ENCODE measurements around the gene CREB3L2. TPM values are rescaled to one million over a fixed set of nuclear protein-coding genes. Genes with fewer than 3 reads are reported as not detected.
"Not testable (repeated sequence)": the region's sequence is repeated elsewhere in the genome, so short reads cannot be mapped to it uniquely, and the experiment has no call there.

Gene CREB3L2, protein sequence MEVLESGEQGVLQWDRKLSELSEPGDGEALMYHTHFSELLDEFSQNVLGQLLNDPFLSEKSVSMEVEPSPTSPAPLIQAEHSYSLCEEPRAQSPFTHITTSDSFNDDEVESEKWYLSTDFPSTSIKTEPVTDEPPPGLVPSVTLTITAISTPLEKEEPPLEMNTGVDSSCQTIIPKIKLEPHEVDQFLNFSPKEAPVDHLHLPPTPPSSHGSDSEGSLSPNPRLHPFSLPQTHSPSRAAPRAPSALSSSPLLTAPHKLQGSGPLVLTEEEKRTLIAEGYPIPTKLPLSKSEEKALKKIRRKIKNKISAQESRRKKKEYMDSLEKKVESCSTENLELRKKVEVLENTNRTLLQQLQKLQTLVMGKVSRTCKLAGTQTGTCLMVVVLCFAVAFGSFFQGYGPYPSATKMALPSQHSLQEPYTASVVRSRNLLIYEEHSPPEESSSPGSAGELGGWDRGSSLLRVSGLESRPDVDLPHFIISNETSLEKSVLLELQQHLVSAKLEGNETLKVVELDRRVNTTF
- total RNA-seq (2014; rRNA removed): 39.1 and 40.6 TPM in 2 replicates
- 20.8 TPM for polyA plus RNA-seq (2012)

- DNase-seq (ENCODE audit: low read depth): peak; percentile 87
Observed at GRCh38 chr7:138001529-138002095, at the start of gene CREB3L2. TSS of gene CREB3L2 (minus strand) at chr7:138002086. CDS start at chr7:138001705, 381 bp downstream.

DNA sequence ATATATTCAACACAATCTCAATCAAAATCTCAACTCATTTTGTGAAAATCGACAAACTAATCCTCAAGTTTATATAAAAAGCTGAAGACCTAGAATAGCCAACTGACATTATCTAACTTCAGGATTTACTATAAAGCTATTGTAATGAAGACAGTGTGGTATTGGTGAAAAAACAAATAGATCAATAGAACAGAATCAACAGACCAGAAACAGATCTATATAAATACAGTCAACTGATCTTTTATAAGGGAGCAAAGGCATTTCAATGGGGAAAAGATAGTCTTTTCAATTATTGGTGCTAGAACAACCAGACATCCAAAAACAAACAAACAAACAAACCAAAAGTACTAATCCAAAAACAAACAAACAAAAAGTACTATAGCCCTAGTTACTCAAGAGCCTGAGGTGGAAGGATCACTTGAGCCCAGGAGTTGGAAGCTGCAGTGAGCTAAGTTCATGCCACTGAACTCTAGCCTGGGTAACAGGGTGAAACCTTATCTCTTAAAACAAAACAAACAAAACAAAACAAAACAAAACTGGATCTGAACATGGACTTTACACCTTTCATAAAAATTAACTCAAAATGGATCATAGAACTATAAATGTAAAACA is 47.7 kb upstream of the CREB3L2 start:
- DNase-seq (ENCODE audit: low read depth): no peak

GRCh38 chr7:138047907-138048306 is 46.0 kb upstream of the CREB3L2 start:
- DNase-seq (ENCODE audit: low read depth): no peak

- DNase-seq (ENCODE audit: low read depth): no peak
Observed at GRCh38 chr7:138044897-138045296, 43.0 kb upstream of the CREB3L2 start.

- not testable (repeated sequence) for DNase-seq (ENCODE audit: low read depth)
Observed at GRCh38 chr7:138040063-138040462, 38.2 kb upstream of the CREB3L2 start.

- peak; percentile 20 for DNase-seq (ENCODE audit: low read depth)
Observed at GRCh38 chr7:138036135-138036534, 34.2 kb upstream of the CREB3L2 start.

- DNase-seq (ENCODE audit: low read depth): no peak
Observed at GRCh38 chr7:138033241-138033640, 31.4 kb upstream of the CREB3L2 start.

- no peak for DNase-seq (ENCODE audit: low read depth)
Observed at GRCh38 chr7:138032770-138033169, 30.9 kb upstream of the CREB3L2 start.

- DNase-seq (ENCODE audit: low read depth): no peak
Observed at GRCh38 chr7:138032186-138032585, 30.3 kb upstream of the CREB3L2 start.

DNA sequence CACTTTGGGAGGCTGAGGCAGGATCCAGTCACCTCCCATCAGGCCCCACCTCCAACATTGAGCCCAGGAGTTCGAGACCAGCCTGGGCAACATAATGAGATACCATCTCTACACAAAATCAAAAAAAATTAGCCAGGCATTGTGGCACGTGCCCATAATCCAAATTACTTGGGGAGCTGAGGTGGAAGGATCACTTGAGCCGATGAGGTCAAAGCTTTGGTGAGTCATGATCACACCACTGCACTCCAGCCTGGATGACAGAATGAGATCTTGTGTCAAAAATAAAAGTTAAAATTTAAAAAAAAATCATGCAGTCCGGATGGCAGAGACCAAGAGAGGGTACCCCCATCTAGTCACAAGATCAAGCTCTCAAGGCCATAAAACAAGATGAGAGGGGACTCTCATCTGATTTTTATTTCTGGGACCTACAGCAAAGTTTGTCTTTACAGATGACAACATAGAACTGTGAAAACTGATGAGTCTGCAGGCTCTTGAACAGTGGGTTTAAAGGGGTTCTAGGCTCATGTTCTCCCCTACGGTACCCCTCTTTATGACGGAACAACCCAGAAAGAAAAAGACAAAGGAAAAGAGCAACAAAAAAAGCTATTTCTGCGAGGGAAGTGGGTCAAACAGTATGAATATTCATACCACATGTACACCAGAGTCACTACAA is 28.9 kb upstream of the CREB3L2 start:
- peak; percentile 59 for DNase-seq (ENCODE audit: low read depth)

DNA sequence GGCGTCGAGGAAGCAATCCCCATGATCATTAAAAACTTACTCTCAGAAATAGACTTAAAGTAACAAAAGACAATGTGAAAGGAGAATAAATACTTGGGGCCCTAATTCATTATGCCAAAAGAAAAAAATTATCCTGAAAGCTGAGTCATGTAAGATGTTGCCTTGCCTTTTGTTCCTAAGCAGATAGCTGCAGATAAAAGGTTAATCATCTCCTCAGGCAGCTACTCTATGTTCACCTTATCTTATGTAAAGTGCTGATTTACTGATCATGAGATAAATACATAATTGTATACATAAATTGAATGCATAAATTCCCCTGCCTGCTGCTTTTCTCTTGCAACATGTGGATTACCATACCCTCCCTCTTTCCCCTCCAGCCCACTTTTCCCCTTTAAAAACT is 28.1 kb upstream of the CREB3L2 start:
- DNase-seq (ENCODE audit: low read depth): no peak

- no peak for DNase-seq (ENCODE audit: low read depth)
Observed at GRCh38 chr7:138029126-138029525, 27.2 kb upstream of the CREB3L2 start.

GRCh38 chr7:138027100-138027499 is 25.2 kb upstream of the CREB3L2 start:
- no peak for DNase-seq (ENCODE audit: low read depth)

- no peak for DNase-seq (ENCODE audit: low read depth)
Observed at GRCh38 chr7:138025215-138026186, 23.6 kb upstream of the CREB3L2 start.

- DNase-seq (ENCODE audit: low read depth): no peak
Observed at GRCh38 chr7:138024765-138025164, 22.9 kb upstream of the CREB3L2 start.

- DNase-seq (ENCODE audit: low read depth): no peak
Observed at GRCh38 chr7:138024343-138024691, 22.4 kb upstream of the CREB3L2 start.

DNA sequence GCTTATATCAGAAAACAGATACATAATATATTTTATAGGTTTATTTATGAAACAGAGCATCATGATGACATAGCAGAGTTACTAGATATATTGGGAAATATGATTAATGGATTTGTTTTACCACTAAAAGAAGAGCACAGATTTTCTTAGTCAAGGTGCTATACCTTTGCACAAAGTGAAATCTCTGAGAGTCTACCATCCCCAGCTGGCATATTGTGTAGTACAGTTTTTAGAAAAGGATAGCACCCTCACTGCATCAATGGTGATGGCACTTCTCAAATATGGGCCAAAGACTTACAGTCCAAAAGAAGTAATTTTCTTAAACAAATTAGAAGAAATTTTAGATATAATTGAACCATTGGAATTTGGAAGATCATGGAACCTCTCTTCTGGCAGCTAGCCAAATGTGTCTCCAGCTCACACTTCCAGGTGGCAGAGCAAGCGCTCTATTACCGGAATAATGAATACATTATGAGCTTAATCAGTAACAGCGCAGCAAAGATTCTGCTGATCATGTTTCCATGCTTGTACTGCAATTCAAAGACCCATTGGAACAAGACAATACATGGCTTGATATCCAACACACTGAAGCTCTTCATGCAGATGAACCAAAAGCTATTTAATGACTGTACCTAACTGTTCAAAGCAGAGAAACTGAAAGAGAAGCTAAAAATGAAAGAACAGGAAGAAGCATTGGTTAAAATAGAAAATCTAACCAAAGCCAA is 21.9 kb upstream of the CREB3L2 start:
- no peak for DNase-seq (ENCODE audit: low read depth)

DNA sequence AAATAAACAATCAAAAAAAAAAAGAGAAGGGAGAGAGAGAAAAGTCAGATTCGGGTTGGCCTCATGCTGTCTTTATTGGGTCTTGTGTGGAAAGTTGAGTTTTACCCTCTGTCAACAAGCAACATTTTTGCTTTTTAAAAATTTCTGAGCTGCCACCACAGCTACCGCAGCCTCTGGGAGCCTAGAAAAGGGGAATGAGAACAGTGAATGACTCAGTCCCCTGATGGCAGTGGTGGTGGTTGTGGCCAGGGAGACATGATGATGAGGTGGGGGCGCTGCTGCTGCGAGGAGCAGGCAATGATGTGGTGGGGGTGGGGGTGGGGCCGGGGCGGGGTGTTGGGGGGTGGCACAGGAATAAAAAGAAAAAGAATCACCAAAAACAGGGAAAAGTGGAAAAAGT is 20.0 kb upstream of the CREB3L2 start:
- peak; percentile 22 for DNase-seq (ENCODE audit: low read depth)

DNA sequence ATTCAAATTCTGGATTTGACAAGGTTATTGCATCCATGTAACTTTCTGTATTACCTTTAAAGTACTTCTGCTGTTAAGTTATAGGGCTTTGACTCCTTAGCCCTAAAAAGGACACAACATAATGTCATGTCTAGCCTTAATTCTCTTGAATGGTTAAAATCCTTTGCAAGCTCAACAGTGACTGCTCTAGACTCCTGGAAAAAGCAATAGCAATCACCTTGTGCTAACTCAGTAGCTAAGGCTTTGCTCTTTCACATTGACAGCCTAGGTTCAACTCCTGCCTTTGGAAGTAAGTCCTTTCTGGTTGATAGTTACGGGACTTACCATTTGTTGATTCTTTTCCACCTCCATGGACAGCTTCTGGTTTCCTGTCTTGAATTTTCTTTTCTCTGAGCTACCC is 16.1 kb upstream of the CREB3L2 start:
- no peak for DNase-seq (ENCODE audit: low read depth)

DNA sequence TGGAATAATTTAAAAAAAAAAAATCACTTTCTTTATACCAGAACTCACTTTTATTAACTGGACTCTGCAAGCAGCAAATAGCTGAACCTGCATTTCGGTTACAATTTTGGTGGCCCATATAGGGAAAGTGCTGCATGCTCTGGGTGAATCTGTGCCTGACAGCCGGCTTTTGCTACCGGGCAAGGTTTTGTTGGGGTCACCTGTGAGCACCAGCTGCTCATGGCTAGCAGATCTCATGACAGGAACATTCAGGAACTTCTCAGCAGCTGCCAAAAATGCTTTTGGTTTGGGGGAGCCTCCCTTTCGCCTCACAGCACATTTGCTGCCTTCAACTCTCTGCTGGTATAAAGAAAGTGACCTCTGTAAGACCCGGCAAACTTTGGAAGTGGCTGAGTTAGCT is 13.2 kb upstream of the CREB3L2 start:
- peak; percentile 24 for DNase-seq (ENCODE audit: low read depth)
